Breast epithelium (tissue), 3 donors: Measurements from ENCODE around the gene CSK.

Experiments
- POLR2A ChIP-seq: fragments of 450-650 bp; IDR thresholded peaks from one replicate; pipeline ENCODE4 v1.6.1; 2016; ENCODE audit warnings: antibody characterized with exemption, mild to moderate bottlenecking, moderate library complexity
- TF ChIP-seq, protein P1 (sequence below), 3 donors: fragments of 450-650 bp; IDR thresholded peaks; one replicate each; pipeline ENCODE4 v1.5.1; 2016 to 2017; ENCODE audit warnings: antibody characterized with exemption in 3 of 3, mild to moderate bottlenecking in 3 of 3, moderate library complexity in 3 of 3

DNA sequence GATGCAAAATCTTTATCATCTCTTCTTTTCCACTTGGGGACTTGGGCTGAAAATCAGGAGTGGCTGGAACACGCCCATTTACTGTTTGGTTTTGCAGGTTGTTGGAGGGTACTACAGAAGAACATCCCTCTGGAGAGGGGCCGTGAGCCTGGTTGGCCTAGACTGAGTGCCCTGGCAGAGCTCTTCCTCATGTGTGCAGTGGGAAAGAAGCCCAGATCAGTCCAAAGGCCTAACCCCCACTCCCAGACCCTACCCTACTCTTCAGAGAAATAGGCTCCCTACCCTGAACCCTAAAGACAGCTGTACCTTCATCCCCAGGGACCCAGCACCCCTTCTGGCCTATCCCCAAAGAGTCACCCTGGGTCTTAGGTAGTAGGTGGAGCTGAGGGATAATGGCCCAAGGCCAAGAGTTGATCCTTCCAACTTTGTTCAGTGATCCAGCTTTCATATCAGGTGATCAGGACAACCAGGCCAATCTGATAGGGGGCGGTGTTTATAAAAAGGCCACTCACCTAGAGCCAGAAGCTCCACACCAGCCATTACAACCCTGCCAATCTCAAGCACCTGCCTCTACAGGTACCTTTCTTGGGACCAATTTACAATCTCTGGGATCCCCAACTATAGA, 33.4 kb upstream of the CSK start, which contains the start of gene CYP1A2:
- TF ChIP-seq, protein P1, sequence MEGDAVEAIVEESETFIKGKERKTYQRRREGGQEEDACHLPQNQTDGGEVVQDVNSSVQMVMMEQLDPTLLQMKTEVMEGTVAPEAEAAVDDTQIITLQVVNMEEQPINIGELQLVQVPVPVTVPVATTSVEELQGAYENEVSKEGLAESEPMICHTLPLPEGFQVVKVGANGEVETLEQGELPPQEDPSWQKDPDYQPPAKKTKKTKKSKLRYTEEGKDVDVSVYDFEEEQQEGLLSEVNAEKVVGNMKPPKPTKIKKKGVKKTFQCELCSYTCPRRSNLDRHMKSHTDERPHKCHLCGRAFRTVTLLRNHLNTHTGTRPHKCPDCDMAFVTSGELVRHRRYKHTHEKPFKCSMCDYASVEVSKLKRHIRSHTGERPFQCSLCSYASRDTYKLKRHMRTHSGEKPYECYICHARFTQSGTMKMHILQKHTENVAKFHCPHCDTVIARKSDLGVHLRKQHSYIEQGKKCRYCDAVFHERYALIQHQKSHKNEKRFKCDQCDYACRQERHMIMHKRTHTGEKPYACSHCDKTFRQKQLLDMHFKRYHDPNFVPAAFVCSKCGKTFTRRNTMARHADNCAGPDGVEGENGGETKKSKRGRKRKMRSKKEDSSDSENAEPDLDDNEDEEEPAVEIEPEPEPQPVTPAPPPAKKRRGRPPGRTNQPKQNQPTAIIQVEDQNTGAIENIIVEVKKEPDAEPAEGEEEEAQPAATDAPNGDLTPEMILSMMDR (IDR thresholded peaks at IDR 0.05): no peak
- TF ChIP-seq POLR2A: no peak
